ENCODE results near the gene TBC1D5. TPM values are rescaled to one million over a fixed set of nuclear protein-coding genes. Genes with fewer than 3 reads are reported as not detected.

TBC1D5 gene
- total and polyA plus RNA-seq, 12 donors = 6.7 to 35.6 (median 30.5) TPM

GRCh38 chr3:17585394-17586325 is 156.8 kb downstream of the TBC1D5 start:
- Histone ChIP-seq H3K4me1 (peaks cover 0 to 12% (median 0%) of the 10 kb centered on the region in 9 donors), H3K4me3 (no peak overlapping the region), H3K36me3 (peaks cover 0 to 8% (median 0%) of the 10 kb centered on the region in 9 donors), H3K9me3 (peaks cover 0 to 19% (median 10%) of the 10 kb centered on the region in 11 donors), H3K27ac (no peak overlapping the region), H3K27me3 (no peaks in the 10 kb centered on the region)
- TF ChIP-seq, protein P1, sequence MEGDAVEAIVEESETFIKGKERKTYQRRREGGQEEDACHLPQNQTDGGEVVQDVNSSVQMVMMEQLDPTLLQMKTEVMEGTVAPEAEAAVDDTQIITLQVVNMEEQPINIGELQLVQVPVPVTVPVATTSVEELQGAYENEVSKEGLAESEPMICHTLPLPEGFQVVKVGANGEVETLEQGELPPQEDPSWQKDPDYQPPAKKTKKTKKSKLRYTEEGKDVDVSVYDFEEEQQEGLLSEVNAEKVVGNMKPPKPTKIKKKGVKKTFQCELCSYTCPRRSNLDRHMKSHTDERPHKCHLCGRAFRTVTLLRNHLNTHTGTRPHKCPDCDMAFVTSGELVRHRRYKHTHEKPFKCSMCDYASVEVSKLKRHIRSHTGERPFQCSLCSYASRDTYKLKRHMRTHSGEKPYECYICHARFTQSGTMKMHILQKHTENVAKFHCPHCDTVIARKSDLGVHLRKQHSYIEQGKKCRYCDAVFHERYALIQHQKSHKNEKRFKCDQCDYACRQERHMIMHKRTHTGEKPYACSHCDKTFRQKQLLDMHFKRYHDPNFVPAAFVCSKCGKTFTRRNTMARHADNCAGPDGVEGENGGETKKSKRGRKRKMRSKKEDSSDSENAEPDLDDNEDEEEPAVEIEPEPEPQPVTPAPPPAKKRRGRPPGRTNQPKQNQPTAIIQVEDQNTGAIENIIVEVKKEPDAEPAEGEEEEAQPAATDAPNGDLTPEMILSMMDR (IDR thresholded peaks at IDR 0.05) = no peak
- WGBS, 2 donors = 95 to 100% methylated on average over 2 of the region's 2 CpGs
- ATAC-seq = no peak
- no peak for DNase-seq
- intact Hi-C loops (cut with DNase I) = no loop called here

DNA sequence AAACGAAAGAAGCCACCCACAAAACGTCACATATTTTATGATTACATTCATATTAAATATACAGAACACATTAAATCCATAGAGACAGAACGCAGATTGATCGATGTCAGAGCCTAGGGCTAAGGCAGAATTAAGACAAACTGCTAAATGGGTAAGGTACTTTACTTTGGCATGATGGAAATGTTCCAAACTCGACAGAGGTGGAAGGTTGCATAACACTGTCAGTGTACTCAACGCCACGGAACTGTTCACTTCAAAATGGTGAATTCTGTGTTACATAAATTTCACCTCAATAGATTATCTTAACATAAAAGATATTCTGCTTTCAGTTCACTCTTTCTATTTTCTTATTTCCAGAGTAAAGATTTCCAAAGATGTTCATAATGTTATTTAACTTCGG is 158.4 kb downstream of the TBC1D5 start:
- ATAC-seq (no peak), DNase-seq (no peak)
- H3K9me3 ChIP-seq = peaks cover 0 to 3% (median 0%) of the 10 kb centered on the region in 11 donors
- H3K4me3 ChIP-seq = no peak overlapping the region
- TF ChIP-seq, protein P1 (IDR thresholded peaks at IDR 0.05) = no peak
- WGBS, 2 donors = 95% methylated on average over 8 of the region's 8 CpGs
- H3K4me1 ChIP-seq = peaks cover 0 to 28% (median 0%) of the 10 kb centered on the region in 9 donors
- no peak overlapping the region for H3K27ac ChIP-seq
- intact Hi-C loops (cut with DNase I) = no loop called here
- H3K36me3 ChIP-seq = no peaks in the 10 kb centered on the region
- H3K27me3 ChIP-seq = no peaks in the 10 kb centered on the region

DNA sequence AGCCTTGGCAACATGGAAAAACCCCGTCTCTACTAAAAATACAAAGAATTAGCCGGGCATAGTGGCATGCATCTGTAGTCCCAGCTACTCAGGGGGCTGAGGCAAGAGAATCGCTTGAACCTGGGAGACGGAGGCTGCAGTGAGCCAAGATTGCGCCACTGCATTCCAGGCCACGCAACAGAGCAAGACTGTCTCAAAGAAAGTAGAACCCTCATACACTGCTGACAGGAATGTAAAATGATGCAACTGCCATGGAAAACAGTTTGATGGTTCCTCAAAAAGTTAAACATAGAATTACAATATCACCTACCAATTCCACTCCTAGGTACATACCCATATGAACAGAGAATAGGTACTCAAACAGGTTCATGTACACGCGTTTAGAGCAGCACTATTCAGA is 158.9 kb downstream of the TBC1D5 start:
- Histone ChIP-seq H3K4me3 (no peak overlapping the region), H3K27ac (no peak overlapping the region), H3K4me1 (peaks cover 0 to 33% (median 3%) of the 10 kb centered on the region in 9 donors), H3K36me3 (no peaks in the 10 kb centered on the region), H3K9me3 (no peaks in the 10 kb centered on the region), H3K27me3 (no peaks in the 10 kb centered on the region)
- TF ChIP-seq, protein P1 (IDR thresholded peaks at IDR 0.05) = no peak
- intact Hi-C loops (cut with DNase I) = no loop called here
- no peak for DNase-seq
- WGBS, 2 donors = 96 to 97% methylated on average over 8 of the region's 8 CpGs
- no peak for ATAC-seq

DNA sequence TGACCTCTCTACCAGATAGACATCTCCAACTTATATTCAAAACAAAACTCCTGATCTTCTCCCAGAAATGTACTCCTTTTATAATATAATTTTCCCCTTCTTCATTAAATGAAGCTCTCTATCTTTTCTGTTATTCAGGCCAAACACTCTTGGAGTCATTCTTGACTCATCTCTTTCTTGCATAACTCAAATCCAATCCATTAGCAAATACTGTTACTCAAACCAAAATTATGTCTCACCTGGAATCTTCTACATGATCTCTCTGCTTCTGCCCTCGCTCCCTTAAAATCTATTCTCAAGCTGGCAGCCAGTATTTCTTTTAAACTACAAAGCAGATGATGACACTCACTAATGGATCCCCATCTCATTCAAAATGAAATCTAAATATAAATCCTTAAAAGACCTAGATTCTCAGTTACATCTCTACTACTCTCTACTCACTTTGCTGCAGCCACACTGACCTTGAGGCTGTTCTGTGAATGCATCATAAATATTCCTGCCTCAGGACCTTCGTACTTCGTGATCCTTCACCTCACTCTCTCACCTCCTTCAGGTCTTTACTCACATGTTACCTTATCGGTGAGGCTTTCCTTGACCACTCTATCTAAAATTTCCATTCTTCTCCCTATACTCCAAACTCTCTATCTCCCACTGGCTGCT is 160.9 kb downstream of the TBC1D5 start:
- 98 to 99% methylated on average over 4 of the region's 4 CpGs for WGBS, 2 donors
- no peak for ATAC-seq

More for the DNA sequence above, 160.9 kb downstream of the TBC1D5 start:
- no peak for DNase-seq
- Histone ChIP-seq H3K27me3 (no peaks in the 10 kb centered on the region), H3K4me3 (no peak overlapping the region), H3K36me3 (no peaks in the 10 kb centered on the region), H3K27ac (no peak overlapping the region), H3K4me1 (peaks cover 0 to 41% (median 8%) of the 10 kb centered on the region in 9 donors), H3K9me3 (no peaks in the 10 kb centered on the region)
- intact Hi-C loops (cut with DNase I) = no loop called here
- TF ChIP-seq, protein P1 (IDR thresholded peaks at IDR 0.05) = no peak
